Measurements from ENCODE around the gene GIMAP8. TPM values are rescaled to one million over a fixed set of nuclear protein-coding genes. Genes with fewer than 3 reads are reported as not detected.

The GIMAP8 gene
- total RNA-seq, 2 donors from 2014 or later: not detected

GRCh38 chr7:150404172-150404804 is 46.1 kb upstream of the GIMAP8 start:
- Histone ChIP-seq H3K27me3 (ENCODE audit: control insufficient read depth, insufficient read depth, low read length, poor library complexity, severe bottlenecking) (no peaks in the 10 kb centered on the region), H3K27ac (ENCODE audit: low read depth, low read length) (peak overlapping the region; percentile 84), H3K9me3 (ENCODE audit: control insufficient read depth, low read length) (no peaks in the 10 kb centered on the region), H3K36me3 (ENCODE audit: control insufficient read depth, insufficient read depth, low read length) (no peaks in the 10 kb centered on the region), H3K4me1 (ENCODE audit: control insufficient read depth, insufficient read depth, low read length) (peaks cover 27% of the 10 kb centered on the region), H3K9ac (ENCODE audit: extremely low read depth, low read length, poor library complexity, severe bottlenecking) (peak overlapping the region; percentile 12), H3K4me3 (ENCODE audit: low read length) (peak overlapping the region; percentile 83)
- H3K4me1 Mint-ChIP-seq: peaks cover 58% of the 10 kb centered on the region
- H3K27me3 Mint-ChIP-seq (ENCODE audit: insufficient read depth): peaks cover 1% of the 10 kb centered on the region
- peaks cover 3% of the 10 kb centered on the region for H3K36me3 Mint-ChIP-seq (ENCODE audit: low read depth)
- DNase-seq: no peak
- H3K27ac Mint-ChIP-seq: peak overlapping the region; percentile 42
- 66 to 72% methylated on average over 15 to 16 of the region's 16 CpGs for WGBS, 2 experiments (ENCODE audit: insufficient coverage in 1 of 2, insufficient read length in 1 of 2)
- peak overlapping the region; percentile 86 for H3K4me3 Mint-ChIP-seq
- no peaks in the 10 kb centered on the region for H3K9me3 Mint-ChIP-seq
- TF ChIP-seq, protein P1, sequence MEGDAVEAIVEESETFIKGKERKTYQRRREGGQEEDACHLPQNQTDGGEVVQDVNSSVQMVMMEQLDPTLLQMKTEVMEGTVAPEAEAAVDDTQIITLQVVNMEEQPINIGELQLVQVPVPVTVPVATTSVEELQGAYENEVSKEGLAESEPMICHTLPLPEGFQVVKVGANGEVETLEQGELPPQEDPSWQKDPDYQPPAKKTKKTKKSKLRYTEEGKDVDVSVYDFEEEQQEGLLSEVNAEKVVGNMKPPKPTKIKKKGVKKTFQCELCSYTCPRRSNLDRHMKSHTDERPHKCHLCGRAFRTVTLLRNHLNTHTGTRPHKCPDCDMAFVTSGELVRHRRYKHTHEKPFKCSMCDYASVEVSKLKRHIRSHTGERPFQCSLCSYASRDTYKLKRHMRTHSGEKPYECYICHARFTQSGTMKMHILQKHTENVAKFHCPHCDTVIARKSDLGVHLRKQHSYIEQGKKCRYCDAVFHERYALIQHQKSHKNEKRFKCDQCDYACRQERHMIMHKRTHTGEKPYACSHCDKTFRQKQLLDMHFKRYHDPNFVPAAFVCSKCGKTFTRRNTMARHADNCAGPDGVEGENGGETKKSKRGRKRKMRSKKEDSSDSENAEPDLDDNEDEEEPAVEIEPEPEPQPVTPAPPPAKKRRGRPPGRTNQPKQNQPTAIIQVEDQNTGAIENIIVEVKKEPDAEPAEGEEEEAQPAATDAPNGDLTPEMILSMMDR (conservative IDR thresholded peaks at IDR 0.05): no peak

DNA sequence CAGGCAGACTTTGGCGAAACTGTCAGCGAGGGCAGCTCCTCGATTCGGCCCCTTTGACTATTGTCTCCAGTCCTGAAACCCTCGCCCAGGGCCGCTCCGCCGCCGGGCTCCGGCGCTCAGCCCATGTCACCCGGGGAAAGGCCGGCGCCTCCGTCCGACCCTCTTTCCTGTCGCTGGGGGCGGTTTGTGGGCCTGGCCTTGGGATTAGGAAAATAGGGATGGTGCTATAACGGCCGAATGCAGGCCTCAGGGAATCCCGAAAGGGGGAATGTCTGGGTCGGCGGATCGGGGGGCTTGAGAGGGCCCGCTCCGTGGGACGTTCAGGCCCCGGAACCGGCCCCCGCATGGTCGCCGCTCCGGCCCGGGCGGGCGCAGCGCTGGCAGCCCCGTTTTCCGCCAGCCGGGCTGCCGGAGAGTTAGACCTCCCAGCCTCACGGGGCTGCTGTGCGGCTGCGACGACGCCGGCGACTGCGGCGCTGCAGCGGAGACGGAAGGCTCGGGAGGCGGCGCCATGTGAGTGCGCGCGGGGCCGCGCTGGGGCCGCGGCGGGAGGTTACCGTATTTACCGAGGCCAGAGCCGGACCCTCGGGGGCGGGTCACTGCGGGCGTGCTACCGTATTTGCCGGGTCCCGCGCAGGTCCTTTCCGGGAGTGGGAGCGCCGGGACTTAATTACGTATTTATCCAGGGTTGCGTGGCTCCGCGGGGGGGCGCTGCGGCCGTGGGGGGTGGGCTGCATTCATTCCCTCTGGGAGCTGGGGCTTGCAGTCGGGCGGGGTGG is 45.4 kb upstream of the GIMAP8 start:
- H3K4me3 Mint-ChIP-seq: peak overlapping the region; percentile 86
- Histone ChIP-seq H3K4me3 (ENCODE audit: low read length) (peak overlapping the region; percentile 83), H3K9me3 (ENCODE audit: control insufficient read depth, low read length) (no peaks in the 10 kb centered on the region), H3K9ac (ENCODE audit: extremely low read depth, low read length, poor library complexity, severe bottlenecking) (peak overlapping the region; percentile 12), H3K36me3 (ENCODE audit: control insufficient read depth, insufficient read depth, low read length) (no peaks in the 10 kb centered on the region), H3K4me1 (ENCODE audit: control insufficient read depth, insufficient read depth, low read length) (peaks cover 21% of the 10 kb centered on the region), H3K27me3 (ENCODE audit: control insufficient read depth, insufficient read depth, low read length, poor library complexity, severe bottlenecking) (no peaks in the 10 kb centered on the region), H3K27ac (ENCODE audit: low read depth, low read length) (peak overlapping the region; percentile 84)
- TF ChIP-seq, protein P1 (conservative IDR thresholded peaks at IDR 0.05): peak; percentile 12
- no peaks in the 10 kb centered on the region for H3K9me3 Mint-ChIP-seq
- H3K4me1 Mint-ChIP-seq: peaks cover 51% of the 10 kb centered on the region
- DNase-seq: peak; percentile 94
- 2 to 5% methylated on average over 12 to 86 of the region's 86 CpGs for WGBS, 2 experiments (ENCODE audit: insufficient coverage in 1 of 2, insufficient read length in 1 of 2)
- H3K27me3 Mint-ChIP-seq (ENCODE audit: insufficient read depth): peaks cover 1% of the 10 kb centered on the region
- H3K27ac Mint-ChIP-seq: peak overlapping the region; percentile 89
- H3K36me3 Mint-ChIP-seq (ENCODE audit: low read depth): peaks cover 3% of the 10 kb centered on the region

GRCh38 chr7:150405584-150406311 is 44.7 kb upstream of the GIMAP8 start:
- H3K9me3 Mint-ChIP-seq: no peaks in the 10 kb centered on the region
- peak overlapping the region; percentile 12 for H3K9ac ChIP-seq (ENCODE audit: extremely low read depth, low read length, poor library complexity, severe bottlenecking)
- peaks cover 14% of the 10 kb centered on the region for H3K4me1 ChIP-seq (ENCODE audit: control insufficient read depth, insufficient read depth, low read length)

More at GRCh38 chr7:150405584-150406311, 44.7 kb upstream of the GIMAP8 start:
- peak overlapping the region; percentile 83 for H3K4me3 ChIP-seq (ENCODE audit: low read length)
- no peaks in the 10 kb centered on the region for H3K27me3 ChIP-seq (ENCODE audit: control insufficient read depth, insufficient read depth, low read length, poor library complexity, severe bottlenecking)
- TF ChIP-seq, protein P1 (conservative IDR thresholded peaks at IDR 0.05): no peak
- peak; percentile 85 for DNase-seq
- Mint-ChIP-seq H3K27me3 (ENCODE audit: insufficient read depth) (peaks cover 1% of the 10 kb centered on the region), H3K4me3 (peak overlapping the region; percentile 86), H3K36me3 (ENCODE audit: low read depth) (peaks cover 3% of the 10 kb centered on the region), H3K4me1 (peaks cover 43% of the 10 kb centered on the region), H3K27ac (peak overlapping the region; percentile 89)
- 7 to 9% methylated on average over 13 to 35 of the region's 35 CpGs for WGBS, 2 experiments (ENCODE audit: insufficient coverage in 1 of 2, insufficient read length in 1 of 2)
- H3K9me3 ChIP-seq (ENCODE audit: control insufficient read depth, low read length): no peaks in the 10 kb centered on the region
- no peaks in the 10 kb centered on the region for H3K36me3 ChIP-seq (ENCODE audit: control insufficient read depth, insufficient read depth, low read length)
- H3K27ac ChIP-seq (ENCODE audit: low read depth, low read length): no peak overlapping the region
